Activated CD8-positive, alpha-beta T cell treated with anti-CD3 and anti-CD28 coated beads for 36 hours (primary cell): ENCODE data around the gene FIZ1. TPM values are rescaled to one million over a fixed set of nuclear protein-coding genes. Genes with fewer than 3 reads are reported as not detected.

Source experiments
- ATAC-seq: fragments of 200-7000 bp; cut with Tn5 transposase; one replicate; pipeline ENCODE4 v1.10.0; 2021; ENCODE audit warnings: mild to moderate bottlenecking, moderate library complexity
- CTCF ChIA-PET: fragments of 350-600 bp; sonication (Branson Sonifier 250); formaldehyde crosslinking; loops from one replicate; lab custom pipeline; 2021; ENCODE audit warnings: antibody characterized with exemption; lab: Charles Lee
- POLR2A ChIA-PET: fragments of 350-600 bp; sonication (Branson Sonifier 250); formaldehyde crosslinking; loops from one replicate; lab custom pipeline; 2021; ENCODE audit warnings: antibody characterized with exemption; lab: Charles Lee
- DNase-seq: peaks from one replicate; pipeline ENCODE4 v3.0.0-alpha.2; 2020
- H3K27ac Mint-ChIP-seq: one replicate; pipeline ENCODE4 v1.8.0; 2021; ENCODE audit warnings: mild to moderate bottlenecking, mixed read lengths
- H3K27me3 Mint-ChIP-seq: one replicate; pipeline ENCODE4 v1.8.0; 2021; ENCODE audit warnings: mixed read lengths
- H3K36me3 Mint-ChIP-seq: one replicate; pipeline ENCODE4 v1.8.0; 2021; ENCODE audit warnings: low read depth, mixed read lengths
- H3K4me1 Mint-ChIP-seq: one replicate; pipeline ENCODE4 v1.8.0; 2021; ENCODE audit warnings: low read depth, mixed read lengths
- H3K4me3 Mint-ChIP-seq: one replicate; pipeline ENCODE4 v1.8.0; 2021; ENCODE audit warnings: mild to moderate bottlenecking, moderate library complexity, mixed read lengths
- H3K9me3 Mint-ChIP-seq: one replicate; pipeline ENCODE4 v1.8.0; 2021; ENCODE audit warnings: mixed read lengths
- intact Hi-C: fragments of 100-400 bp; cut with micrococcal nuclease; formaldehyde crosslinking; loops from one replicate; pipeline ENCODE4 v1.10.0; 2022
- total RNA-seq, 2 experiments: library from RNA; stranded (reverse); gene quantifications; one replicate each; pipeline ENCODE4 v1.2.3, GENCODE V29; 2021
- TF ChIP-seq, protein P1 (sequence below): fragments of 200-600 bp; IDR thresholded peaks from one replicate; pipeline ENCODE4 v1.8.0; 2022; ENCODE audit warnings: antibody characterized with exemption, mild to moderate bottlenecking

The FIZ1 gene
- total RNA-seq, 2 experiments from 2014 or later = 11.4 to 13.2 TPM

DNA sequence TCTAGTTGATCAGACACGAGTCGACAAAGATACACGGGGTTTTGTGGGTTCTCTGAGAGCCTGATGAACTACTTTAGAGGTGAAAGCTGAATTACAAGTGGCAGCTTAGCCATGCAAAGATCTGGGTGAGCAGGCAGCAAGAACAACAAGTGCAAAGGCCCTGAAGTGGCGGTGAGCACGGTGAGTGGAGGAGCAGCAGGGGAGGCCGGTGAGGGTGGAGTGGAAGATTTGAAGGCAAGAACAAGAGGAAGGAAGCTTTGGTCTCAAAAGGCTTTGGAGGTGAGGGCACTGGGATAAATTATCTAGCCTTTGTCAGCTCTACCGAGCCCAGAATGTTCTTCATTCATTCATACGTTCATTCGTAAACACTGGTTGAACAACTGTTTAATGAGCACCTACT is 7.5 kb upstream of the FIZ1 start:
- ATAC-seq (no peak), DNase-seq (no peak)
- H3K27ac Mint-ChIP-seq = peak overlapping the region; percentile 96
- H3K4me1 Mint-ChIP-seq = peaks cover 56% of the 10 kb centered on the region
- no peaks in the 10 kb centered on the region for H3K27me3 Mint-ChIP-seq
- intact Hi-C loops = no loop called here
- ChIA-PET CTCF (interaction anchor here (0.8 to 2.4 kb wide), 29 partner anchors 10 to 139 kb away, joined by 3 to 22 read pairs (median 7); partner anchors contain the start of genes CCDC106, NAT14, U2AF2 and ZNF628), POLR2A (interaction anchor here (1.0 to 2.5 kb wide), 5 partner anchors 9 to 30 kb away, joined by 3 to 26 read pairs (median 5); partner anchors contain the start of gene ZNF784)
- peaks cover 38% of the 10 kb centered on the region for H3K36me3 Mint-ChIP-seq
- peak overlapping the region; percentile 92 for H3K4me3 Mint-ChIP-seq
- TF ChIP-seq, protein P1, sequence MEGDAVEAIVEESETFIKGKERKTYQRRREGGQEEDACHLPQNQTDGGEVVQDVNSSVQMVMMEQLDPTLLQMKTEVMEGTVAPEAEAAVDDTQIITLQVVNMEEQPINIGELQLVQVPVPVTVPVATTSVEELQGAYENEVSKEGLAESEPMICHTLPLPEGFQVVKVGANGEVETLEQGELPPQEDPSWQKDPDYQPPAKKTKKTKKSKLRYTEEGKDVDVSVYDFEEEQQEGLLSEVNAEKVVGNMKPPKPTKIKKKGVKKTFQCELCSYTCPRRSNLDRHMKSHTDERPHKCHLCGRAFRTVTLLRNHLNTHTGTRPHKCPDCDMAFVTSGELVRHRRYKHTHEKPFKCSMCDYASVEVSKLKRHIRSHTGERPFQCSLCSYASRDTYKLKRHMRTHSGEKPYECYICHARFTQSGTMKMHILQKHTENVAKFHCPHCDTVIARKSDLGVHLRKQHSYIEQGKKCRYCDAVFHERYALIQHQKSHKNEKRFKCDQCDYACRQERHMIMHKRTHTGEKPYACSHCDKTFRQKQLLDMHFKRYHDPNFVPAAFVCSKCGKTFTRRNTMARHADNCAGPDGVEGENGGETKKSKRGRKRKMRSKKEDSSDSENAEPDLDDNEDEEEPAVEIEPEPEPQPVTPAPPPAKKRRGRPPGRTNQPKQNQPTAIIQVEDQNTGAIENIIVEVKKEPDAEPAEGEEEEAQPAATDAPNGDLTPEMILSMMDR = no peak
- peaks cover 2% of the 10 kb centered on the region for H3K9me3 Mint-ChIP-seq

DNA sequence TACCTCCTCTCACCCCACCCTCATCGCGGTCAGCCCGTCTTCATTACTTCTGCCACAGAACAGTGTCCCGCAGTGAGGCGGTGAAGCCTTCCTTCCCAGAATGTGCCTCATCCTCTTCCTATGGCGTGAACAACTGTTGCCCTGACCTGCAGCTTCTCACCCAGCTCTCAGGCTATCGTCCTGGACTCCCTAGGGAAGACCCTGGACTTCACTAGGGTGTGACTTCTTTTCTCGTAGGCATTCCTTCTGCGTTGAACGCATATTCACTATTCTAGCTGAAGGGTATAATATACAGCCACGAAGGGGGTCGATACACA is 7.1 kb upstream of the FIZ1 start:
- ChIA-PET POLR2A (interaction anchor here (1.0 to 2.5 kb wide), 7 partner anchors 9 to 36 kb away, joined by 3 to 26 read pairs (median 5); partner anchors contain the start of genes ZNF579 and ZNF784), CTCF (interaction anchor here (0.8 to 2.4 kb wide), 30 partner anchors 11 to 139 kb away, joined by 3 to 22 read pairs (median 6); partner anchors contain the start of genes CCDC106, NAT14, U2AF2 and ZNF628)
- TF ChIP-seq, protein P1 = peak; percentile 13
- H3K4me3 Mint-ChIP-seq = peak overlapping the region; percentile 92
- H3K27me3 Mint-ChIP-seq = no peaks in the 10 kb centered on the region
- peaks cover 55% of the 10 kb centered on the region for H3K4me1 Mint-ChIP-seq
- DNase-seq (no peak), ATAC-seq (no peak)
- peaks cover 2% of the 10 kb centered on the region for H3K9me3 Mint-ChIP-seq
- intact Hi-C loops = no loop called here
- H3K27ac Mint-ChIP-seq = peak overlapping the region; percentile 96
- peaks cover 38% of the 10 kb centered on the region for H3K36me3 Mint-ChIP-seq

DNA sequence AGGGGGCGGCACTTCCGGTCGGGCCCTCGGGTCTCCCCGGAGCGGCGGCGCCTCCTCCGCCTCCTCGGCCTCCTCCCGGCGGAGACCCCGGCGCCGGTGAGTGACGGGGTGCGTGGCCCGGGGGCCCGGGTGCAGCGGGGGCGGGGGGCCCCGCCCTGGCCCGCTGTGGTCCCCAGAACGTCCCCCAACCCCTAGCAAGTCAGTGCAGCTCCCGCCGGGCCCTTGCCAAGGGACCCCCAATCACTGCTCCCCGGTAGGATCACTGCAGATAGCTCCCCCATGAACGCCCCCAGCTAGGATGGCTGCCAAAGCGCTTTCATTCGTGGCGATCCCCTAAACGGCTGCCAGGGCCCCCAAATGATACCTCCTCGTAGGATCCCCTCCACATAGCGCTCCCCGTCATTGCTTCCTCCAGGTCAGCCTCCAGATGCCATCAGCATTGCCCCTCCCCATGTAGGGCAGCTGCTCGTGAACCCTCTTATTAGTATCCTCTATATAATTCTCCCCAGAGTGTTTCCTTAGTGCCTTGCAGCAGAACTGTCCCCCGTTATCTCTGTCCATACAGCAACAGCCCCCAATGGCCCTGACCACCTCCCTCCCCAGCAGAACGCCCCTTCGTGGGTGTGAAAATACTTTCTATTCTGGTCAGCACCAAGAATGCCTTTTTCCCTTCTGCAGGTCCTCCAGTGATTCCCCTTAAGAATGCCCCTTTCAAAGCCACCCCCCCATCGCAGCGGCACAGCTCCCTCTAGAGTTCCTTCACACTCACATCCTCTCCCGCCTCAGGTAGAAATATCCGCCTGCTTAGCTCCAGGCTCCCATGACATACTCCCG is 6.5 kb upstream of the FIZ1 start, which contains the start of gene ZNF865:
Gene ZNF865 (plus strand): TSS at position 11 of the 834 bp plus-strand sequence. CDS start 7,972 bp downstream, outside the sequence.
- TF ChIP-seq, protein P1 = peak; percentile 66
- ATAC-seq (peak; percentile 26), DNase-seq (peak; percentile 87)
- Mint-ChIP-seq H3K27me3 (no peaks in the 10 kb centered on the region), H3K36me3 (peaks cover 35% of the 10 kb centered on the region), H3K4me1 (peaks cover 56% of the 10 kb centered on the region), H3K27ac (peak within 1 kb of the TSS; percentile 96), H3K9me3 (peaks cover 2% of the 10 kb centered on the region), H3K4me3 (peak within 1 kb of the TSS; percentile 92)
- intact Hi-C loops = no loop called here
- CTCF ChIA-PET = interaction anchor here (0.8 to 2.4 kb wide), 30 partner anchors 11 to 138 kb away, joined by 3 to 22 read pairs (median 6); partner anchors contain the start of genes CCDC106, NAT14, U2AF2 and ZNF628
- POLR2A ChIA-PET = interaction anchor here (1.0 to 2.5 kb wide), 7 partner anchors 10 to 36 kb away, joined by 3 to 26 read pairs (median 5); partner anchors contain the start of genes ZNF579 and ZNF784

DNA sequence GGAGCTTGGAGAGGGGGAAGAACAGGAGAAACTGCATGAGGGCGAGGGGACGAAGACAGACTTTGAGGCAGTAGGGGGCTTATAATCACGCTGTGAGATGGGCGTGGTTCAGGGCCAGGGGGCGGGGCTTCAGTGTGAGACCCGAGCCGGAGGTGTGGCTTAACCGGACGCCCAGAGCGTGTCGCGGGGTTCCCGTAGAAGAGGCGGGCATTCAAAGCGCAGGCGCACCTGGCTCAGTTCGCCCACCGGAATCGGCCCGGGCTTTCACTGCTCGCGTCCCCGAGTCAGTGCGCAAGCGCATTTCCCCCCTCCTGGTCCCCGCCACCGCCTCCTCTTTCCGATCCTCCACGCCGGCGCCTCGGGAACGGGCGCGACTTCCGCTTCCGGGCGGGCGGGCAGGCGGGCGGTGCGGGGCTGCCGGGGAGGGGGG is 5.9 kb upstream of the FIZ1 start:
- H3K36me3 Mint-ChIP-seq = peaks cover 30% of the 10 kb centered on the region
- ChIA-PET POLR2A (interaction anchor here (1.0 to 2.5 kb wide), 6 partner anchors 8 to 214 kb away, joined by 3 to 26 read pairs (median 4); partner anchors contain the start of gene ZNF784), CTCF (interaction anchor here (1.0 to 2.4 kb wide), 18 partner anchors 12 to 138 kb away, joined by 3 to 22 read pairs (median 8); partner anchors contain the start of genes U2AF2 and ZNF784)
- H3K4me1 Mint-ChIP-seq = peaks cover 53% of the 10 kb centered on the region
- H3K9me3 Mint-ChIP-seq = peaks cover 2% of the 10 kb centered on the region
- DNase-seq (peak; percentile 99), ATAC-seq (peak; percentile 86)
- intact Hi-C loops = no loop called here
- TF ChIP-seq, protein P1 = no peak
- peak overlapping the region; percentile 80 for H3K4me3 Mint-ChIP-seq
- H3K27me3 Mint-ChIP-seq = no peaks in the 10 kb centered on the region
- peak overlapping the region; percentile 91 for H3K27ac Mint-ChIP-seq
